OCI-LY3 (cell line): Measurements from ENCODE around the gene SREBF1.

Source experiments
- EZH2phosphoT487 ChIP-seq: fragments of 200-600 bp; shearing (Covaris generic); IDR thresholded peaks from 2 replicates; pipeline ENCODE4 v1.6.1; 2018; ENCODE audit warnings: antibody characterized with exemption, mixed run types, low read depth
- TF ChIP-seq, protein P1 (sequence below): fragments of 200-600, 300-600 bp; sonication (generic); IDR thresholded peaks from 2 replicates; pipeline ENCODE4 v1.5.1; 2014; ENCODE audit warnings: antibody characterized with exemption, low read length, low read depth

DNA sequence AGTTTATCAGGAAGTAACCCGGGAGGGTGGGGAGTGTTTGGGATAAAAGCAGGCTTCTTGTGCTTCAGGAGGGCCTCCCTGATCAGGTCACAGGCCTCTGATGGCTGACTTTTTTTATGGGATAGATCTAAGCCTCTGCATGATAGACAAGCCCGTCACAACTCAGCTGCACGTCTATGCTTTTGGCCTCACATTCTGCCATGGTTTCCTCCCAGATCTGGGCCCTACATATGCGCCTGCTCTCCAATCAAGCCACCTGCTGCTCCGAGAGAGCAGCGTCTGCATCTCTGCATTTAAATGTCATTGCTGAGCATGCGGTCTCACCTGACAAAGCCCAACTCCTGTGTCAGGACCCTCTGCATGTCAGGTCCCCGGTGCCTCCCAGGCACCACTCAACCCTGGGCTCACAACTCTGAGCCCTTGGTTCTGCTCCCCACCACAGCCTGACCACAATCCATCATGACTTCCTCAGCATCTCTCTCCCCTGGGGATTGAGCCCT, 45.3 kb upstream of the SREBF1 start:
- TF ChIP-seq, protein P1, sequence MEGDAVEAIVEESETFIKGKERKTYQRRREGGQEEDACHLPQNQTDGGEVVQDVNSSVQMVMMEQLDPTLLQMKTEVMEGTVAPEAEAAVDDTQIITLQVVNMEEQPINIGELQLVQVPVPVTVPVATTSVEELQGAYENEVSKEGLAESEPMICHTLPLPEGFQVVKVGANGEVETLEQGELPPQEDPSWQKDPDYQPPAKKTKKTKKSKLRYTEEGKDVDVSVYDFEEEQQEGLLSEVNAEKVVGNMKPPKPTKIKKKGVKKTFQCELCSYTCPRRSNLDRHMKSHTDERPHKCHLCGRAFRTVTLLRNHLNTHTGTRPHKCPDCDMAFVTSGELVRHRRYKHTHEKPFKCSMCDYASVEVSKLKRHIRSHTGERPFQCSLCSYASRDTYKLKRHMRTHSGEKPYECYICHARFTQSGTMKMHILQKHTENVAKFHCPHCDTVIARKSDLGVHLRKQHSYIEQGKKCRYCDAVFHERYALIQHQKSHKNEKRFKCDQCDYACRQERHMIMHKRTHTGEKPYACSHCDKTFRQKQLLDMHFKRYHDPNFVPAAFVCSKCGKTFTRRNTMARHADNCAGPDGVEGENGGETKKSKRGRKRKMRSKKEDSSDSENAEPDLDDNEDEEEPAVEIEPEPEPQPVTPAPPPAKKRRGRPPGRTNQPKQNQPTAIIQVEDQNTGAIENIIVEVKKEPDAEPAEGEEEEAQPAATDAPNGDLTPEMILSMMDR = no peak
- TF ChIP-seq EZH2phosphoT487 = no peak
